CD4-positive, alpha-beta memory T cell (primary cell): Measurements from ENCODE around the gene MACROD2. TPM values are rescaled to one million over a fixed set of nuclear protein-coding genes. Genes with fewer than 3 reads are reported as not detected.

Experiments used
- CTCF ChIA-PET: fragments of 350-600 bp; sonication (Branson Sonifier 250); formaldehyde crosslinking; loops from one replicate; lab custom pipeline; 2021; ENCODE audit warnings: inconsistent platforms; ENCODE audit not compliant: partially characterized antibody; lab: Charles Lee
- POLR2A ChIA-PET: fragments of 350-600 bp; sonication (Branson Sonifier 250); formaldehyde crosslinking; loops from one replicate; lab custom pipeline; 2021; ENCODE audit not compliant: partially characterized antibody; lab: Charles Lee
- DNase-seq, 5 donors: peaks; one replicate each; pipeline versions ENCODE4 v3.0.0 to v3.0.0-alpha.2; 2020 to 2022; ENCODE audit warnings: mixed read lengths in 1 of 5
- H3K27ac ChIP-seq: one replicate; pipeline ENCODE4 v1.7.0; 2013; ENCODE audit warnings: low read depth, low read length
- H3K27me3 ChIP-seq: 2 replicates; pipeline ENCODE4 v1.7.0; 2013; ENCODE audit warnings: mild to moderate bottlenecking, low read length, moderate library complexity; ENCODE audit not compliant: insufficient read depth
- H3K36me3 ChIP-seq: 2 replicates; pipeline ENCODE4 v1.7.0; 2013; ENCODE audit warnings: mild to moderate bottlenecking, low read length, moderate library complexity; ENCODE audit not compliant: insufficient read depth
- H3K4me1 ChIP-seq: 2 replicates; pipeline ENCODE4 v1.7.0; 2013; ENCODE audit warnings: mild to moderate bottlenecking, low read length, moderate library complexity; ENCODE audit not compliant: insufficient read depth
- H3K4me3 ChIP-seq, 2 donors: one replicate each; pipeline ENCODE4 v1.7.0; 2013; ENCODE audit warnings: low read length in 2 of 2, mild to moderate bottlenecking in 1 of 2
- H3K9me3 ChIP-seq, 2 donors: one replicate each; pipeline ENCODE4 v1.7.0; 2013; ENCODE audit warnings: low read length in 2 of 2, control low read depth in 1 of 2; ENCODE audit not compliant: control insufficient read depth in 1 of 2
- H3K27ac Mint-ChIP-seq, 7 donors: one replicate each; pipeline ENCODE4 v1.8.0; 2020 to 2021; ENCODE audit warnings: mixed read lengths in 7 of 7, mild to moderate bottlenecking in 6 of 7, inconsistent platforms in 3 of 7, moderate library complexity in 3 of 7
- H3K27me3 Mint-ChIP-seq, 2 donors: one replicate each; pipeline ENCODE4 v1.8.0; 2020 to 2021; ENCODE audit warnings: mixed read lengths in 2 of 2
- H3K36me3 Mint-ChIP-seq, 2 donors: one replicate each; pipeline ENCODE4 v1.8.0; 2020 to 2021; ENCODE audit warnings: mixed read lengths in 2 of 2, inconsistent platforms in 1 of 2, mild to moderate bottlenecking in 1 of 2
- H3K4me1 Mint-ChIP-seq, 4 donors: one replicate each; pipeline ENCODE4 v1.8.0; 2020 to 2021; ENCODE audit warnings: mixed read lengths in 4 of 4, mild to moderate bottlenecking in 1 of 4
- H3K4me3 Mint-ChIP-seq, 8 donors: one replicate each; pipeline ENCODE4 v1.8.0; 2020 to 2021; ENCODE audit warnings: mixed read lengths in 8 of 8, mild to moderate bottlenecking in 7 of 8, moderate library complexity in 6 of 8, inconsistent platforms in 3 of 8
- H3K9me3 Mint-ChIP-seq, 8 donors: one replicate each; pipeline ENCODE4 v1.8.0; 2020 to 2021; ENCODE audit warnings: mixed read lengths in 8 of 8, mild to moderate bottlenecking in 5 of 8, inconsistent platforms in 3 of 8, moderate library complexity in 1 of 8
- intact Hi-C: fragments of 100-400 bp; cut with micrococcal nuclease; formaldehyde crosslinking; loops from one replicate; pipeline ENCODE4 v1.15.1; 2023
- polyA plus RNA-seq, 2 donors: library from polyadenylated mRNA; unstranded; fragments of 300-500 nt; fragmentation: Illumina TruSeq; gene quantifications; one replicate each; pipeline ENCODE4 v1.2.3, GENCODE V29; 2021
- total RNA-seq, 2 experiments: library from RNA; stranded (reverse); gene quantifications; one replicate each; pipeline ENCODE4 v1.2.3, GENCODE V29; 2021

The MACROD2 gene
- total and polyA plus RNA-seq, 4 experiments from 2014 or later: not detected

- no peaks in the 10 kb centered on the region for H3K36me3 ChIP-seq
- no peak overlapping the region for H3K27ac ChIP-seq
- no peaks in the 10 kb centered on the region for H3K4me1 ChIP-seq
- no peak overlapping the region for H3K4me3 ChIP-seq
- Mint-ChIP-seq H3K9me3 (peaks cover 0 to 9% (median 4%) of the 10 kb centered on the region in 8 donors), H3K4me3 (no peak overlapping the region), H3K36me3 (no peaks in the 10 kb centered on the region), H3K27me3 (no peaks in the 10 kb centered on the region), H3K27ac (no peak overlapping the region), H3K4me1 (no peaks in the 10 kb centered on the region)
- intact Hi-C loops: no loop called here
- DNase-seq: no peak
- POLR2A ChIA-PET: no interaction called here
- CTCF ChIA-PET: no interaction called here
- H3K27me3 ChIP-seq: no peaks in the 10 kb centered on the region
- H3K9me3 ChIP-seq: no peaks in the 10 kb centered on the region
Observed at GRCh38 chr20:14732343-14732742, 737.0 kb downstream of the MACROD2 start.

- Mint-ChIP-seq H3K27ac (no peak overlapping the region), H3K27me3 (no peaks in the 10 kb centered on the region), H3K36me3 (no peaks in the 10 kb centered on the region), H3K4me1 (no peaks in the 10 kb centered on the region), H3K9me3 (peaks cover 0 to 11% (median 5%) of the 10 kb centered on the region in 8 donors), H3K4me3 (no peak overlapping the region)
- CTCF ChIA-PET: no interaction called here
- intact Hi-C loops: no loop called here
- DNase-seq: no peak
- H3K27me3 ChIP-seq: no peaks in the 10 kb centered on the region
- H3K4me3 ChIP-seq: no peak overlapping the region
- no peak overlapping the region for H3K27ac ChIP-seq
- no peaks in the 10 kb centered on the region for H3K9me3 ChIP-seq
- H3K4me1 ChIP-seq: no peaks in the 10 kb centered on the region
- H3K36me3 ChIP-seq: no peaks in the 10 kb centered on the region
- POLR2A ChIA-PET: no interaction called here
Observed at GRCh38 chr20:14732996-14733395, 737.7 kb downstream of the MACROD2 start.

- Histone ChIP-seq H3K27me3 (no peaks in the 10 kb centered on the region), H3K9me3 (no peaks in the 10 kb centered on the region), H3K36me3 (no peaks in the 10 kb centered on the region), H3K27ac (no peak overlapping the region), H3K4me1 (no peaks in the 10 kb centered on the region), H3K4me3 (no peak overlapping the region)
- no peaks in the 10 kb centered on the region for H3K4me1 Mint-ChIP-seq
- no peaks in the 10 kb centered on the region for H3K36me3 Mint-ChIP-seq
- H3K9me3 Mint-ChIP-seq: peaks cover 2 to 15% (median 7%) of the 10 kb centered on the region in 8 donors
- no peak for DNase-seq
- peaks cover 0 to 2% of the 10 kb centered on the region in 2 donors for H3K27me3 Mint-ChIP-seq
- ChIA-PET CTCF (no interaction called here), POLR2A (no interaction called here)
- H3K4me3 Mint-ChIP-seq: no peak overlapping the region
- intact Hi-C loops: no loop called here
- no peak overlapping the region for H3K27ac Mint-ChIP-seq
Observed at GRCh38 chr20:14740380-14740779, 745.1 kb downstream of the MACROD2 start.

- peaks cover 2 to 18% (median 12%) of the 10 kb centered on the region in 8 donors for H3K9me3 Mint-ChIP-seq
- H3K27me3 Mint-ChIP-seq: peaks cover 0 to 2% of the 10 kb centered on the region in 2 donors
- Histone ChIP-seq H3K27ac (no peak overlapping the region), H3K9me3 (no peaks in the 10 kb centered on the region), H3K36me3 (no peaks in the 10 kb centered on the region), H3K27me3 (no peaks in the 10 kb centered on the region), H3K4me3 (no peak overlapping the region), H3K4me1 (no peaks in the 10 kb centered on the region)
- no peak overlapping the region for H3K4me3 Mint-ChIP-seq
- H3K27ac Mint-ChIP-seq: no peak overlapping the region
- DNase-seq: no peak
- intact Hi-C loops: no loop called here
- ChIA-PET POLR2A (no interaction called here), CTCF (no interaction called here)
- H3K4me1 Mint-ChIP-seq: no peaks in the 10 kb centered on the region
- H3K36me3 Mint-ChIP-seq: no peaks in the 10 kb centered on the region
Observed at GRCh38 chr20:14741616-14742015, 746.3 kb downstream of the MACROD2 start.

- Mint-ChIP-seq H3K4me1 (no peaks in the 10 kb centered on the region), H3K4me3 (no peak overlapping the region), H3K9me3 (peaks cover 4 to 24% (median 13%) of the 10 kb centered on the region in 8 donors), H3K27me3 (peaks cover 0 to 2% of the 10 kb centered on the region in 2 donors), H3K27ac (no peak overlapping the region), H3K36me3 (no peaks in the 10 kb centered on the region)
- ChIA-PET POLR2A (no interaction called here), CTCF (no interaction called here)
- DNase-seq: no peak
- intact Hi-C loops: no loop called here
- Histone ChIP-seq H3K27me3 (no peaks in the 10 kb centered on the region), H3K36me3 (no peaks in the 10 kb centered on the region), H3K9me3 (no peaks in the 10 kb centered on the region), H3K4me3 (no peak overlapping the region), H3K27ac (no peak overlapping the region), H3K4me1 (no peaks in the 10 kb centered on the region)
Observed at GRCh38 chr20:14744723-14745122, 749.4 kb downstream of the MACROD2 start.

- Histone ChIP-seq H3K4me3 (no peak overlapping the region), H3K4me1 (no peaks in the 10 kb centered on the region), H3K27ac (no peak overlapping the region), H3K9me3 (no peaks in the 10 kb centered on the region), H3K36me3 (no peaks in the 10 kb centered on the region), H3K27me3 (no peaks in the 10 kb centered on the region)
- H3K27me3 Mint-ChIP-seq: peaks cover 0 to 2% of the 10 kb centered on the region in 2 donors
- ChIA-PET POLR2A (no interaction called here), CTCF (no interaction called here)
- no peak for DNase-seq
- no peaks in the 10 kb centered on the region for H3K36me3 Mint-ChIP-seq
- no peak overlapping the region for H3K4me3 Mint-ChIP-seq
- intact Hi-C loops: no loop called here
- H3K4me1 Mint-ChIP-seq: no peaks in the 10 kb centered on the region
- H3K27ac Mint-ChIP-seq: no peak overlapping the region
- H3K9me3 Mint-ChIP-seq: peaks cover 4 to 24% (median 13%) of the 10 kb centered on the region in 8 donors
Observed at GRCh38 chr20:14745830-14746229, 750.5 kb downstream of the MACROD2 start.

- peaks cover 2 to 22% (median 12%) of the 10 kb centered on the region in 8 donors for H3K9me3 Mint-ChIP-seq
- intact Hi-C loops: no loop called here
Observed at GRCh38 chr20:14751191-14751590, 755.9 kb downstream of the MACROD2 start.

GRCh38 chr20:14757728-14758127, 762.4 kb downstream of the MACROD2 start:
- H3K4me3 Mint-ChIP-seq: no peak overlapping the region
- POLR2A ChIA-PET: no interaction called here
- H3K36me3 Mint-ChIP-seq: no peaks in the 10 kb centered on the region
- Histone ChIP-seq H3K9me3 (peaks cover 0 to 2% of the 10 kb centered on the region in 2 donors), H3K36me3 (no peaks in the 10 kb centered on the region), H3K4me3 (no peak overlapping the region), H3K27ac (no peak overlapping the region), H3K4me1 (no peaks in the 10 kb centered on the region), H3K27me3 (no peaks in the 10 kb centered on the region)
- intact Hi-C loops: no loop called here
- no peak overlapping the region for H3K27ac Mint-ChIP-seq
- CTCF ChIA-PET: no interaction called here
- no peaks in the 10 kb centered on the region for H3K27me3 Mint-ChIP-seq
- H3K9me3 Mint-ChIP-seq: peaks cover 0 to 22% (median 11%) of the 10 kb centered on the region in 8 donors
- no peak for DNase-seq
- H3K4me1 Mint-ChIP-seq: no peaks in the 10 kb centered on the region

More at GRCh38 chr20:14751191-14751590, 755.9 kb downstream of the MACROD2 start:
- Histone ChIP-seq H3K27ac (no peak overlapping the region), H3K36me3 (no peaks in the 10 kb centered on the region), H3K27me3 (no peaks in the 10 kb centered on the region), H3K4me3 (no peak overlapping the region), H3K9me3 (no peaks in the 10 kb centered on the region), H3K4me1 (no peaks in the 10 kb centered on the region)
- CTCF ChIA-PET: no interaction called here
- Mint-ChIP-seq H3K27me3 (no peaks in the 10 kb centered on the region), H3K36me3 (no peaks in the 10 kb centered on the region), H3K27ac (no peak overlapping the region), H3K4me1 (no peaks in the 10 kb centered on the region), H3K4me3 (no peak overlapping the region)
- POLR2A ChIA-PET: no interaction called here
- DNase-seq: no peak
